ENCODE results near the gene GNA12.

DNA sequence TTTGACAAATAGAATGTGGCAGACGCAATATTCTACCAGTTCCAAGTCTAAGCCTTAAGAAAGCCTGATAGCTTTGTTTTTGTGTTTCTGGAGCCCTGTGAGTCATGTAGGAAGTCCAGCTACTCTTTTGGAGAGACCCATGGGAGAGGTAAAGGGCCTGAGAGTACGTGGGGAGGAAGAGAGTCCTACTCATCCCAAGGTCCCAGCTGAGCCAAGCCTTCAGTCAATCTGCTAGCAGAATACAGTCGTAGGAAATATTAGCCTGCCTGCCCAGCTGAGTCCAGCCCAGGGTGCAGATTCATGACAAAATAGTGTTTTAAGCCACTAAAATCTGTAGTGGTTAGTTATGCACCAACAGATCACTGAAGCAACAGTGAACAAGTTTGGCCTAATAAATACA lies 9.0 kb upstream of the GNA12 start:
- no peak for TF ChIP-seq POLR2A (IDR thresholded peaks at IDR 0.05)
- TF ChIP-seq, protein P1, sequence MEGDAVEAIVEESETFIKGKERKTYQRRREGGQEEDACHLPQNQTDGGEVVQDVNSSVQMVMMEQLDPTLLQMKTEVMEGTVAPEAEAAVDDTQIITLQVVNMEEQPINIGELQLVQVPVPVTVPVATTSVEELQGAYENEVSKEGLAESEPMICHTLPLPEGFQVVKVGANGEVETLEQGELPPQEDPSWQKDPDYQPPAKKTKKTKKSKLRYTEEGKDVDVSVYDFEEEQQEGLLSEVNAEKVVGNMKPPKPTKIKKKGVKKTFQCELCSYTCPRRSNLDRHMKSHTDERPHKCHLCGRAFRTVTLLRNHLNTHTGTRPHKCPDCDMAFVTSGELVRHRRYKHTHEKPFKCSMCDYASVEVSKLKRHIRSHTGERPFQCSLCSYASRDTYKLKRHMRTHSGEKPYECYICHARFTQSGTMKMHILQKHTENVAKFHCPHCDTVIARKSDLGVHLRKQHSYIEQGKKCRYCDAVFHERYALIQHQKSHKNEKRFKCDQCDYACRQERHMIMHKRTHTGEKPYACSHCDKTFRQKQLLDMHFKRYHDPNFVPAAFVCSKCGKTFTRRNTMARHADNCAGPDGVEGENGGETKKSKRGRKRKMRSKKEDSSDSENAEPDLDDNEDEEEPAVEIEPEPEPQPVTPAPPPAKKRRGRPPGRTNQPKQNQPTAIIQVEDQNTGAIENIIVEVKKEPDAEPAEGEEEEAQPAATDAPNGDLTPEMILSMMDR (IDR thresholded peaks at IDR 0.05), result no peak

Data from vagina (tissue), 2 donors.